Measurements from ENCODE around the gene REELD1. TPM values are rescaled to one million over a fixed set of nuclear protein-coding genes. Genes with fewer than 3 reads are reported as not detected.

Gene REELD1
- total RNA-seq, 4 donors from 2014 or later, result 1.3 to 2.2 (median 1.5) TPM; not detected in 1

- TF ChIP-seq CTCF (IDR thresholded peaks at IDR 0.05; ENCODE audit: low read depth), result no peak
Measured at GRCh38 chr4:146222313-146222712, 8.0 kb downstream of the REELD1 start.

- TF ChIP-seq CTCF (IDR thresholded peaks at IDR 0.05; ENCODE audit: low read depth), result no peak
Measured at GRCh38 chr4:146224326-146224966, 10.1 kb downstream of the REELD1 start.

GRCh38 chr4:146229406-146229805 lies 15.1 kb downstream of the REELD1 start:
- TF ChIP-seq CTCF (IDR thresholded peaks at IDR 0.05; ENCODE audit: low read depth), result no peak

GRCh38 chr4:146232131-146232722 lies 17.9 kb downstream of the REELD1 start:
- no peak for TF ChIP-seq CTCF (IDR thresholded peaks at IDR 0.05; ENCODE audit: low read depth)

GRCh38 chr4:146235654-146236177 lies 21.4 kb downstream of the REELD1 start:
- TF ChIP-seq CTCF (IDR thresholded peaks at IDR 0.05; ENCODE audit: low read depth), result no peak

- no peak for TF ChIP-seq CTCF (IDR thresholded peaks at IDR 0.05; ENCODE audit: low read depth)
Measured at GRCh38 chr4:146236216-146236615, 21.9 kb downstream of the REELD1 start.

- TF ChIP-seq CTCF (IDR thresholded peaks at IDR 0.05; ENCODE audit: low read depth), result no peak
Measured at GRCh38 chr4:146237092-146237491, 22.8 kb downstream of the REELD1 start.

Measured in subcutaneous adipose tissue (tissue), 4 donors.